Skin epidermis (tissue), 12 donors: Measurements from ENCODE around the gene DHRS4L2.
"Not testable (repeated sequence)": the region's sequence is repeated elsewhere in the genome, so short reads cannot be mapped to it uniquely, and the experiment has no call there.

Source experiments
- H3K27ac ChIP-seq, 21 experiments: fragments of 200-600 bp; sonication (generic) in 11 of 21; one replicate each; pipeline ENCODE4 v1.5.0; 2020; ENCODE audit warnings: mild to moderate bottlenecking in 3 of 21, inconsistent platforms in 2 of 21, moderate library complexity in 2 of 21
- H3K4me3 ChIP-seq, 7 experiments: fragments of 200-600 bp; sonication (generic) in 2 of 7; one replicate each; pipeline ENCODE4 v1.5.0; 2020; ENCODE audit warnings: inconsistent platforms in 2 of 7, mild to moderate bottlenecking in 2 of 7, moderate library complexity in 1 of 7

Gene DHRS4L2

GRCh38 chr14:23988607-23989363 is at the start of gene DHRS4L2:
Gene DHRS4L2 (plus strand): TSS chr14:23988929. CDS start chr14:23988948, 19 bp downstream.
- Histone ChIP-seq H3K4me3 (peak within 1 kb of the TSS; percentile 15 to 40 (median 36)), H3K27ac (peak within 1 kb of the TSS in 20 of 21 experiments; percentile 26 to 91 (median 67))

GRCh38 chr14:23939607-23940326 is 49.0 kb upstream of the DHRS4L2 start:
- Histone ChIP-seq H3K4me3 (no peak overlapping the region), H3K27ac (no peak overlapping the region)

- Histone ChIP-seq H3K4me3 (no peak overlapping the region), H3K27ac (no peak overlapping the region)
These were observed 47.5 kb upstream of the DHRS4L2 start for GRCh38 chr14:23941230-23941629.

GRCh38 chr14:23941669-23942068 is 47.1 kb upstream of the DHRS4L2 start:
- Histone ChIP-seq H3K4me3 (no peak overlapping the region), H3K27ac (no peak overlapping the region)

GRCh38 chr14:23942587-23942986 is 46.1 kb upstream of the DHRS4L2 start:
- H3K4me3 ChIP-seq, result no peak overlapping the region
- H3K27ac ChIP-seq, result no peak overlapping the region

- H3K4me3 ChIP-seq, H3K27ac ChIP-seq: not testable (repeated sequence)
These were observed 39.7 kb upstream of the DHRS4L2 start for GRCh38 chr14:23949069-23949468.

GRCh38 chr14:23950411-23951135 is 38.2 kb upstream of the DHRS4L2 start:
- no peak overlapping the region for H3K27ac ChIP-seq
- H3K4me3 ChIP-seq, result no peak overlapping the region

- not testable (repeated sequence) for H3K4me3 ChIP-seq, H3K27ac ChIP-seq
These were observed 37.6 kb upstream of the DHRS4L2 start for GRCh38 chr14:23951136-23951466.

GRCh38 chr14:23951590-23952201 is 37.0 kb upstream of the DHRS4L2 start:
- Histone ChIP-seq H3K4me3 (no peak overlapping the region), H3K27ac (no peak overlapping the region)

GRCh38 chr14:23953116-23953463 is 35.6 kb upstream of the DHRS4L2 start:
- H3K27ac ChIP-seq, result peak overlapping the region; percentile 15 to 95 (median 91)

GRCh38 chr14:23953464-23954278 is 35.1 kb upstream of the DHRS4L2 start, which contains the start of gene DHRS4:
Gene DHRS4 (plus strand): TSS chr14:23953770. CDS start chr14:23953789, 19 bp downstream.
- peak within 1 kb of the TSS; percentile 79 to 98 (median 86) for H3K4me3 ChIP-seq
- H3K27ac ChIP-seq, result peak within 1 kb of the TSS; percentile 15 to 95 (median 91)

More at GRCh38 chr14:23953116-23953463, 35.6 kb upstream of the DHRS4L2 start:
- H3K4me3 ChIP-seq, result peak overlapping the region; percentile 79 to 98 (median 86)

GRCh38 chr14:23954279-23954614 is 34.5 kb upstream of the DHRS4L2 start:
- Histone ChIP-seq H3K4me3 (peak overlapping the region; percentile 79 to 98 (median 86)), H3K27ac (peak overlapping the region in 19 of 21 experiments; percentile 82 to 95 (median 91))

- H3K4me3 ChIP-seq, result not testable (repeated sequence)
- H3K27ac ChIP-seq, result peak overlapping the region in 1 of 21 experiments; percentile 93
These were observed 33.8 kb upstream of the DHRS4L2 start for GRCh38 chr14:23954965-23955364.

- not testable (repeated sequence) for H3K27ac ChIP-seq, H3K4me3 ChIP-seq
These were observed 32.9 kb upstream of the DHRS4L2 start for GRCh38 chr14:23955811-23956210.

GRCh38 chr14:23957913-23958569 is 30.7 kb upstream of the DHRS4L2 start:
- H3K27ac ChIP-seq, H3K4me3 ChIP-seq: not testable (repeated sequence)

GRCh38 chr14:23960899-23961298 is 27.8 kb upstream of the DHRS4L2 start:
- not testable (repeated sequence) for H3K27ac ChIP-seq, H3K4me3 ChIP-seq

- not testable (repeated sequence) for H3K4me3 ChIP-seq, H3K27ac ChIP-seq
These were observed 27.0 kb upstream of the DHRS4L2 start for GRCh38 chr14:23961704-23962103.

GRCh38 chr14:23969130-23969480 is 19.6 kb upstream of the DHRS4L2 start:
- Histone ChIP-seq H3K4me3 (peak overlapping the region in 3 of 7 experiments; percentile 38 to 46 (median 39)), H3K27ac (peak overlapping the region in 1 of 21 experiments; percentile 70)
